Renal pelvis (tissue), 12 donors: ENCODE data around the gene MAP3K10. TPM values are rescaled to one million over a fixed set of nuclear protein-coding genes. Genes with fewer than 3 reads are reported as not detected.
A peak's percentile ranks its signal among the peaks of the same experiment; 100 is the strongest.
"Not testable (repeated sequence)": the region's sequence is repeated elsewhere in the genome, so short reads cannot be mapped to it uniquely, and the experiment has no call there.

Source experiments
- DNase-seq: peaks from one replicate; pipeline ENCODE4 v3.0.0-alpha.2; 2013
- long read RNA-seq, 16 experiments: transcript quantifications; one replicate each; lab custom pipeline, GENCODE V29; 2026
- polyA plus RNA-seq, 3 donors: library from polyadenylated mRNA; unstranded; fragments of 120-200 nt; gene quantifications; one replicate each; pipeline ENCODE4 v1.2.1, GENCODE V29; 2013; ENCODE audit not compliant: insufficient read length in 3 of 3

MAP3K10 gene
- polyA plus RNA-seq = 10 to 100 TPM; 16.0 to 19.7 (median 16.8) TPM
- long read RNA-seq, donor 1, partial matches to known transcripts = 0 of 1 reads
- long read RNA-seq, donor 1, other reads (novel, unspliced or antisense) = 0 of 1 reads
- long read RNA-seq, donor 2 = 0 reads
- long read RNA-seq, donor 3 = 0 reads
- long read RNA-seq, donor 4 = 0 reads
- long read RNA-seq, donor 5 = 0 reads
- long read RNA-seq, donor 6 = 0 reads
- long read RNA-seq, donor 7, partial matches to known transcripts = 0 of 2 reads
- long read RNA-seq, donor 7, other reads (novel, unspliced or antisense) = 0 of 2 reads
- long read RNA-seq, donor 8 = 0 reads
- long read RNA-seq, donor 9, partial matches to known transcripts = 0 of 1 reads
- long read RNA-seq, donor 9, other reads (novel, unspliced or antisense) = 0 of 1 reads
- long read RNA-seq, donor 10 = 0 reads
- long read RNA-seq, donor 11 = 0 reads
- long read RNA-seq, donor 12, partial matches to known transcripts = 0 of 3 reads
- long read RNA-seq, donor 12, other reads (novel, unspliced or antisense) = 0 of 3 reads
- long read RNA-seq, donor 13 = 0 reads
- long read RNA-seq, donor 14 = 0 reads
- long read RNA-seq, donor 15 = 0 reads
- long read RNA-seq, donor 16, partial matches to known transcripts = 48 of 63 reads
- long read RNA-seq, donor 16, other reads (novel, unspliced or antisense) = 14 of 63 reads

DNA sequence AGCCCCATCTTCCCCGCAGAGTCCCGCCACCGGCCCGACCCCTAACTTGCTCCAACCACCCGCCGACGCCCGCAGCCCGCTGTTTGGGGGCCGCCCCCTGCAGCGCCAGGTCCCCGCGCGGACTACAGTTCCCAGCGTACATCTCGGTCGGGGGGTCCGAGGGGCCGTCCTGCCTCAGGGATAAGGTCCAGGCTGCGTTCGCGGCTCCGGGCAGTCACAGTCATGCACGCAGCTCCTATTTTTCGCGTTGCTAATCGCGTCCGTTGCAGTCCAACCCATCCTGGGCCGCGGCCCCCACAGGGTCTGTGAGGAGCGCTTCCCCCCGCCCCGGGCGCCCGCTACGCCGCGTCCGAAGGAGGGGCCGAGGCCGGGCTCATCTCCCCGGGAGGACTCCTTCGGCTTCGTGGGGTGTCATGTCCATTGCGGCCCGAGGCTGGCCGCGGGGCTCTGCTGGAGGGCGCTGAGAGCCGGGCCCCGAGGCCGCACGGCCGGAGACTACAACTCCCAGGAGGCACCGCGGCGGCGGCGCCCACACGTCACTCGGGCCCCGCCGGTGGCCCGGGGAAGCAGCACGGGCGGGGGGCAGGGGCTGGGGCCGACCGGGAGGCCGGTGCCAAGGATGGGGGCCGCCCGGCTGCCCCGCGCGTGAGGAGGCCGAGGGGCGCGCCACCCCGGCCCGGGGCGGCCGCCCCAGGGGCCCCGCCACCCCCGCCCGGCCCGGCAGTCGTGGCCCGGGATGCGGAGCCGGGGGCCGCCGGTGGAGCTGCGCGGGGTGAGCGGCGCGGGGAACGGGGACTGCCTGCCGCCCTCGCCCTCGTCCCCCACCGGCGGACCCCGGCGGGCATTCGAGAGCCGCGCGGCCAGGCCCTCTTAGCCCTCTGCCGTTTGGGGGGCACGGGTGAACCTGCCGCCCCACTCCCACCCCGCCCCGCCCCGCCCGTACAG, at the start of gene MAP3K10:
MAP3K10 (plus strand) TSS at position 536 of the 945 bp plus-strand sequence. CDS start 606 bp downstream, outside the sequence.
- peak; percentile 52 for DNase-seq

- DNase-seq = no peak
Observed at GRCh38 chr19:40141551-40141950, 49.7 kb upstream of the MAP3K10 start.

DNA sequence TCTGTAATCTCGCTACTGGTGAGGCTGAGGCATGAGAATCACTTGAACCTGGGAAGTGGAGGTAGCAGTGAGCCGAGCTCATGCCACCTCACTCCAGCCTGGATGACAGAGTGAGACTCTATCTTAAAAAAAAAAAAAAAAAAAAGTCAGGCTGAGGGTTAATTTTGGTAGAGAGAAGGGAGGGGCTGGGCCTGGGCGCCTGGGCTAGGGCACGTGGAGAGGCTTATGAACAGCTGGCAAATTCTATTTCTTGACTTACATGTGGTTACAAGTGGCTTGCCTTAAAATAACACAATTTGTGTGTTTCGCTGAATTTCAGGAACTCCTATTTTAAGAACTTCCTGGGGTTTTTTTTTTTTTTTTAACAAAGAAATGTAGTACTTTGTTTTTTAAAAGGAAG, 47.6 kb upstream of the MAP3K10 start:
- DNase-seq = no peak

GRCh38 chr19:40144151-40144550, 47.1 kb upstream of the MAP3K10 start:
- no peak for DNase-seq

DNA sequence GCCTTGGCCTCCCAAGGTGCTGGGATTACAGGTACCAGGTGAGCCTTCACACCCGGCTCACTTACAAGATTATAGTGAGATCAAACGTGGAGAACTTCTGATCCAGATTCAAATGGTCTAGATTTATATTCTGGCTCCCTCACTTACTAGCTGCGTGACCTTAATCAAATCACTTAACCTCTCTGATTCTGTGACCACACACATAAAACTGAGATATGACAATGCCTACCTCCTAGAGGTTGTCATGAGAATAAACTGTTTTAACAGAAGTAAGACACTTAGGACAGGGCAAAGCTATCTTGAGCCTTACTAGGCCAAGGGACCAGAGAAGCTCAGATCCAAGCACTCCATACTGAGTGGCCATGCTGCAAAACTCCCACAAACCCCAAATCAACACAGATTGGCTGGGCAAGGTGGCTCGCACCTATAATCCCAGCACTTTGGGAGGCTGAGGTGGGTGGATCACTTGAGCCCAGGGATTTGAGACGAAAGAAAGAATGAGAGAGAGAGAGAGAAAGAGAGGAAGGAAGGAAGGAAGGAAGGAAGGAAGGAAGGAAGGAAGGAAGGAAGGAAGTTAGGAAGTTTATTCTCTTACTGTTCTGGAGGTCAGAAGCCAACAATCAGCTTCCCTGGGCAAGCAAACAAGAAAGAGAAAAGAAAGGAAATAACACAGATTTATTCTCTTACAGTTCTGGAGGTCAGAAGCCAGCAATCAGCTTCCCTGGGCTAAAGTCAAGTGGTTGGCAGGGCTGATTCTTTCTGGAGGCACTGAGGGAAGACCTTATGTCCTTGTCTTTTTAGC, 46.1 kb upstream of the MAP3K10 start:
- DNase-seq = no peak

GRCh38 chr19:40145749-40146029, 45.5 kb upstream of the MAP3K10 start:
- DNase-seq = not testable (repeated sequence)

- DNase-seq = no peak
Observed at GRCh38 chr19:40147338-40147692, 43.9 kb upstream of the MAP3K10 start.

DNA sequence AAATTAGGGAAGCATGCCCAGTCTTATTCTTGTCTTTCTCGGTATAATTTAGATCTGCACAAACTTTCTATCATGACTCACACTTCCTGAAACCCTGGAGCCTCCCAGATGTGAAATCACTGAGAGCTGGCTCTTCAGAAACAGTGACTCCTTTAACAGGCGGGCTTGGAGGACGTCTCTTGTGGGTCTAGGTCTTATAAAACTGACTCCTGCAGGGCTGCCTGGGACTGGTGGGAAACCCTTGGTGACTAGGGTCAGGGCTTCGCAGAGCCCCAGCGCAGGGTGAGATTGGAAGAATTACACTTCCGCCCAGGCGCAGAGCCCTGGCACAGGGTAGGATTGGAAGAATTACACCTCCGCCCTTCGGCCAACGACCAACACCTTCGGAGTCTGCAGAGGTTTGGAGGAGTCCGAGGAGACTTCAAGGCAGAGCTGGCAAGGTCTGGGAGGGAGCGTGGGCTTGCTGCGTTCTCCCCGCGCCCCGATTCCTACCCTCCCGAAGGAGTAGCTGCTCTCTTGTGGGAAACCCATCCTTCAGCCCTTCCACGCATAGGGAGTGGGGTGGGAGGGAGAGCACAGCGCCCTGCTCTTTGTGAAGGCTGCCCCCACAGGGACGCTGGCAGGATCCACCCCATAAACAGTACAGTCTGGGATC, 43.4 kb upstream of the MAP3K10 start:
- no peak for DNase-seq

- no peak for DNase-seq
Observed at GRCh38 chr19:40149501-40149900, 41.7 kb upstream of the MAP3K10 start.

DNA sequence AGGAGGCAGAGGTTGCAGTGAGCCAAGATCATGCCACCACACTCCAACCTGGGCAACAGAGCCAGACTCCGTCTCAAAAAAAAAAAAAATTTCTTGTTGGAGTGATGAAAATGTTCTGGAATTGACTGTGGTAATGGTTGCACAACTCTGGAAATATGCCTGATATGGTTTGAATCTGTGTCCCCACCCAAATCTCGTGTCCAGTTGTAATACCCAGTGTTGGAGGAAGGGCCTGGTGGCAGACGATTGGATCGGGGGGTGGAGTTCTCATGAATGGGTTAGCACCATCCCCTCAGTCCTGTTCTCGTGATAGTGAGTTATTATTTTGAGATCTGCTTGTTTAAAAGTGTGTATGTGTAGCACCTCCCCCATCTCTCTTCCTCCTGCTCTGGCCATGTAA, 41.1 kb upstream of the MAP3K10 start:
- no peak for DNase-seq

DNA sequence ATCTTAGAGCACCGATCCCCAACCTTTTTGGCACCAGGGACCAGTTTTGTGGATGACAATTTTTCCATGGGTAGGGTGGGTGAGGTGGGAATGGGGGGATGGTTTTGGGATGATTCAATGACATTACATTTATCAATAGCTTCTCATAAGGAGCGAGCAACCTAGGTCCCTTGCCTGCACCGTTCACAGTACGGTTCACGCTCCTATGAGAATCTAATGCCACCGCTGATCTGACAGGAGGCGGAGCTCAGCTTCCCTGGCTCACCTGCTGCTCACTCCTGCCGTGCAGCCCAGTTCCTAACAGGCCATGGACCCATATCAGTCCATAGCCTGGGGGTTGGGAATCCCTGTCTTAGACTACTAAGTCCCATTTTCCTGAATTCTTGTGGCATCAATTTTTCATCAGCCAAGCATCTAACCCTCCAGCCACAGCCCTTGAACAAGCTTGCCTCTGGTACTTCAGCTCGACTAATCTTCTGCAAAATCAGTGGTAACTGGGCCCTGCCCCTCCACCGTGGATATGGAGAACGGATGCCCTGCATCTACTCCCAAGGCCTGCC, 37.0 kb upstream of the MAP3K10 start:
- DNase-seq = no peak

GRCh38 chr19:40155749-40156265, 35.4 kb upstream of the MAP3K10 start:
- no peak for DNase-seq

GRCh38 chr19:40157059-40157458, 34.2 kb upstream of the MAP3K10 start:
- no peak for DNase-seq

DNA sequence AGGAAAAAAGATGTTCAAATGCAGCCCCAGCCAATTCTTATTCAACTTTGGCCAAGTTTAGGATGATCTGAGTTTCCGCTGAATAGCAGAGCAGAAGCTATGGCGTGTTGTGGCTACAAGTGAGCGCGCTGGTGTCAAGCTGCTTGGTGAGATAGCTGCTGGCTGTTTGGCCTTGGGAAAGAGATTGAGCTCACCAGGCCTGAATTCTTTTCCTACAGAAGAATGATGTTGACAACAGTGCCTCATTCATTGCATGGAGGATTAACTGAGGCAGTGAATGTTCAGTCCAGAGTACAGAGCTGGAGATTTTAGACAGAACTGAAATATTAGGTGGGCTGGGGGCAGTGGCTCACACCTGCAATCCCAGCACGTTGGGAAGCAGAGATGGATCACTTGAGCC, 31.5 kb upstream of the MAP3K10 start:
- no peak for DNase-seq

GRCh38 chr19:40162104-40162503, 29.1 kb upstream of the MAP3K10 start:
- no peak for DNase-seq

- no peak for DNase-seq
Observed at GRCh38 chr19:40163541-40164129, 27.6 kb upstream of the MAP3K10 start.

- peak; percentile 23 for DNase-seq
Observed at GRCh38 chr19:40165362-40165937, 25.8 kb upstream of the MAP3K10 start.

GRCh38 chr19:40169482-40170302, 21.5 kb upstream of the MAP3K10 start:
- not testable (repeated sequence) for DNase-seq
